22Rv1 (cell line): ENCODE measurements around the gene ARHGAP31.
"Not testable (repeated sequence)": the region's sequence is repeated elsewhere in the genome, so short reads cannot be mapped to it uniquely, and the experiment has no call there.

Experiments used
- H3K27ac ChIP-seq: fragments of 450-650 bp; 2 replicates; pipeline ENCODE4 v1.5.1; 2017
- CTCF ChIP-seq: fragments of 450-650 bp; IDR thresholded peaks from 2 replicates; pipeline ENCODE4 v1.5.1; 2017; ENCODE audit warnings: mild to moderate bottlenecking
- ZFX ChIP-seq: fragments of 450-650 bp; IDR thresholded peaks from 2 replicates; pipeline ENCODE4 v1.6.1; 2017; ENCODE audit warnings: antibody characterized with exemption, borderline replicate concordance

The ARHGAP31 gene

GRCh38 chr3:119304201-119304713, 10.1 kb downstream of the ARHGAP31 start:
- TF ChIP-seq ZFX (no peak), CTCF (no peak)
- H3K27ac ChIP-seq, result no peak overlapping the region

GRCh38 chr3:119305286-119305685, 11.1 kb downstream of the ARHGAP31 start:
- no peak overlapping the region for H3K27ac ChIP-seq
- TF ChIP-seq ZFX (no peak), CTCF (no peak)

GRCh38 chr3:119306378-119306777, 12.2 kb downstream of the ARHGAP31 start:
- not testable (repeated sequence) for H3K27ac ChIP-seq

GRCh38 chr3:119308355-119308754, 14.2 kb downstream of the ARHGAP31 start:
- no peak for TF ChIP-seq CTCF
- no peak for TF ChIP-seq ZFX
- no peak overlapping the region for H3K27ac ChIP-seq

GRCh38 chr3:119309591-119309990, 15.4 kb downstream of the ARHGAP31 start:
- TF ChIP-seq CTCF (no peak), ZFX (no peak)

GRCh38 chr3:119310071-119310470, 15.9 kb downstream of the ARHGAP31 start:
- H3K27ac ChIP-seq, result no peak overlapping the region
- TF ChIP-seq CTCF (no peak), ZFX (no peak)

More at GRCh38 chr3:119309591-119309990, 15.4 kb downstream of the ARHGAP31 start:
- H3K27ac ChIP-seq, result no peak overlapping the region

GRCh38 chr3:119311081-119311925, 17.1 kb downstream of the ARHGAP31 start:
- TF ChIP-seq CTCF, result no peak
- H3K27ac ChIP-seq, result no peak overlapping the region
